Activated CD4-positive, alpha-beta T cell treated with anti-CD3 and anti-CD28 coated beads, Interleukin-2, amount 50 U/mL, for 16 hours (primary cell): ENCODE data around the gene KLF13.

Experiments used
- DNase-seq: peaks from one replicate; pipeline ENCODE4 v3.0.0-alpha.2; 2020

The KLF13 gene

GRCh38 chr15:31365655-31366127 lies 39.1 kb downstream of the KLF13 start:
- peak; percentile 87 for DNase-seq

GRCh38 chr15:31366169-31366734 lies 39.6 kb downstream of the KLF13 start:
- no peak for DNase-seq

GRCh38 chr15:31367021-31367729 lies 40.5 kb downstream of the KLF13 start:
- DNase-seq: no peak

GRCh38 chr15:31367730-31368344 lies 41.2 kb downstream of the KLF13 start:
- DNase-seq: peak; percentile 64

GRCh38 chr15:31369727-31370126 lies 43.1 kb downstream of the KLF13 start:
- DNase-seq: no peak

GRCh38 chr15:31371520-31372240 lies 45.0 kb downstream of the KLF13 start:
- no peak for DNase-seq

GRCh38 chr15:31372635-31373091 lies 46.0 kb downstream of the KLF13 start:
- DNase-seq: no peak

GRCh38 chr15:31373096-31373865 lies 46.6 kb downstream of the KLF13 start:
- no peak for DNase-seq

- no peak for DNase-seq
Measured at GRCh38 chr15:31373970-31374369, 47.3 kb downstream of the KLF13 start.

- DNase-seq: no peak
Measured at GRCh38 chr15:31374489-31374888, 47.9 kb downstream of the KLF13 start.

- DNase-seq: no peak
Measured at GRCh38 chr15:31374986-31375385, 48.4 kb downstream of the KLF13 start.

GRCh38 chr15:31375772-31376171 lies 49.1 kb downstream of the KLF13 start:
- DNase-seq: no peak

GRCh38 chr15:31376511-31376910 lies 49.9 kb downstream of the KLF13 start:
- no peak for DNase-seq

GRCh38 chr15:31377030-31377429 lies 50.4 kb downstream of the KLF13 start:
- no peak for DNase-seq

- DNase-seq: no peak
Measured at GRCh38 chr15:31378363-31378903, 51.8 kb downstream of the KLF13 start.

GRCh38 chr15:31379042-31379441 lies 52.4 kb downstream of the KLF13 start:
- DNase-seq: no peak

GRCh38 chr15:31379577-31379976 lies 52.9 kb downstream of the KLF13 start:
- DNase-seq: no peak

GRCh38 chr15:31381801-31382712 lies 55.4 kb downstream of the KLF13 start:
- DNase-seq: no peak

GRCh38 chr15:31382713-31383045 lies 56.0 kb downstream of the KLF13 start:
- DNase-seq: no peak

GRCh38 chr15:31383139-31383538 lies 56.5 kb downstream of the KLF13 start:
- DNase-seq: no peak

- DNase-seq: no peak
Measured at GRCh38 chr15:31384568-31384967, 57.9 kb downstream of the KLF13 start.
